ENCODE data around the gene MRTO4.

GRCh38 chr1:19257178-19257914, 5.7 kb downstream of the MRTO4 start:
- TF ChIP-seq, protein P1, sequence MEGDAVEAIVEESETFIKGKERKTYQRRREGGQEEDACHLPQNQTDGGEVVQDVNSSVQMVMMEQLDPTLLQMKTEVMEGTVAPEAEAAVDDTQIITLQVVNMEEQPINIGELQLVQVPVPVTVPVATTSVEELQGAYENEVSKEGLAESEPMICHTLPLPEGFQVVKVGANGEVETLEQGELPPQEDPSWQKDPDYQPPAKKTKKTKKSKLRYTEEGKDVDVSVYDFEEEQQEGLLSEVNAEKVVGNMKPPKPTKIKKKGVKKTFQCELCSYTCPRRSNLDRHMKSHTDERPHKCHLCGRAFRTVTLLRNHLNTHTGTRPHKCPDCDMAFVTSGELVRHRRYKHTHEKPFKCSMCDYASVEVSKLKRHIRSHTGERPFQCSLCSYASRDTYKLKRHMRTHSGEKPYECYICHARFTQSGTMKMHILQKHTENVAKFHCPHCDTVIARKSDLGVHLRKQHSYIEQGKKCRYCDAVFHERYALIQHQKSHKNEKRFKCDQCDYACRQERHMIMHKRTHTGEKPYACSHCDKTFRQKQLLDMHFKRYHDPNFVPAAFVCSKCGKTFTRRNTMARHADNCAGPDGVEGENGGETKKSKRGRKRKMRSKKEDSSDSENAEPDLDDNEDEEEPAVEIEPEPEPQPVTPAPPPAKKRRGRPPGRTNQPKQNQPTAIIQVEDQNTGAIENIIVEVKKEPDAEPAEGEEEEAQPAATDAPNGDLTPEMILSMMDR (IDR thresholded peaks at IDR 0.05) = no peak
- TF ChIP-seq POLR2A (IDR thresholded peaks at IDR 0.05) = no peak
